H1 (cell line): ENCODE measurements around the gene PCDHA5. TPM values are rescaled to one million over a fixed set of nuclear protein-coding genes. Genes with fewer than 3 reads are reported as not detected.

Experiments used
- CTCF ChIA-PET: fragments of 300-600 bp; sonication (Branson Sonifier 250); formaldehyde crosslinking; loops from one replicate; lab custom pipeline; 2021; ENCODE audit not compliant: partially characterized antibody; lab: Charles Lee
- POLR2A ChIA-PET: fragments of 300-600 bp; sonication (Branson Sonifier 250); formaldehyde crosslinking; loops from one replicate; lab custom pipeline; 2021; ENCODE audit warnings: inconsistent platforms; ENCODE audit not compliant: partially characterized antibody; lab: Charles Lee
- DNase-seq, 2 experiments: peaks; one replicate each; pipeline versions ENCODE4 v3.0.0 to v3.0.0-alpha.2; 2010 to 2022; ENCODE audit warnings: low spot score in 2 of 2, low read depth in 1 of 2, mixed read lengths in 1 of 2
- FAIRE-seq: peaks from 2 replicates; lab custom pipeline; 2011; peaks lifted over from hg19 to GRCh38; lab: Jason Lieb, UNC
- H2AFZ ChIP-seq: 2 replicates; pipeline ENCODE4 v1.8.1; 2012; ENCODE audit warnings: low read length, inconsistent platforms
- H2AK5ac ChIP-seq: 2 replicates; pipeline ENCODE4 v1.6.1; 2013; ENCODE audit warnings: low read depth, low read length
- H2BK120ac ChIP-seq: replicated peaks from 2 replicates; pipeline ENCODE3; 2013; ENCODE audit warnings: low read depth, low read length, inconsistent platforms
- H2BK12ac ChIP-seq: 2 replicates; pipeline ENCODE4 v1.6.1; 2013; ENCODE audit warnings: low read depth, low read length
- H2BK15ac ChIP-seq: 2 replicates; pipeline ENCODE4 v1.6.1; 2013; ENCODE audit warnings: low read length
- H2BK20ac ChIP-seq: 2 replicates; pipeline ENCODE4 v1.6.1; 2013; ENCODE audit warnings: low read length
- H2BK5ac ChIP-seq: 2 replicates; pipeline ENCODE4 v1.6.1; 2013; ENCODE audit warnings: low read depth, low read length
- H3K14ac ChIP-seq: 2 replicates; pipeline ENCODE4 v1.6.1; 2013; ENCODE audit warnings: inconsistent platforms; ENCODE audit not compliant: insufficient read length
- H3K18ac ChIP-seq: 2 replicates; pipeline ENCODE4 v1.6.1; 2013; ENCODE audit warnings: low read length; ENCODE audit errors: extremely low read depth
- H3K23ac ChIP-seq: 2 replicates; pipeline ENCODE4 v1.6.1; 2013; ENCODE audit warnings: inconsistent platforms; ENCODE audit not compliant: insufficient read length
- H3K23me2 ChIP-seq: 2 replicates; pipeline ENCODE4 v1.6.1; 2013; ENCODE audit warnings: low read depth, low read length
- H3K27ac ChIP-seq: 2 replicates; pipeline ENCODE4 v1.6.1; 2011; ENCODE audit warnings: low read depth, low read length, inconsistent platforms
- H3K27me3 ChIP-seq, 4 experiments: replicated peaks in 1 of 4; 1 replicate in 1 of 4; 2 replicates in 3 of 4; pipeline versions ENCODE4 v1.6.1 to v1.8.1; 2011 to 2013; ENCODE audit warnings: low read length in 3 of 4, mild to moderate bottlenecking in 3 of 4, inconsistent platforms in 2 of 4, mixed read lengths in 2 of 4, moderate library complexity in 1 of 4; ENCODE audit not compliant: control insufficient read depth in 3 of 4, insufficient read depth in 3 of 4; ENCODE audit errors: extremely low read depth in 1 of 4
- H3K36me3 ChIP-seq, 4 experiments: 2 replicates each; pipeline versions ENCODE4 v1.6.1 to v1.8.1; 2011 to 2013; ENCODE audit warnings: mild to moderate bottlenecking in 4 of 4, low read length in 3 of 4, moderate library complexity in 2 of 4, control low read depth in 1 of 4, inconsistent platforms in 1 of 4; ENCODE audit not compliant: insufficient read depth in 4 of 4, control insufficient read depth in 2 of 4
- H3K4ac ChIP-seq: replicated peaks from 2 replicates; pipeline ENCODE3; 2013; ENCODE audit warnings: low read length, low read depth, mixed read lengths, inconsistent platforms; ENCODE audit not compliant: insufficient read length
- H3K4me1 ChIP-seq, 4 experiments: replicated peaks in 1 of 4; 1 replicate in 1 of 4; 2 replicates in 3 of 4; pipeline versions ENCODE4 v1.6.1 to v1.8.1; 2011 to 2013; ENCODE audit warnings: low read length in 3 of 4, inconsistent platforms in 2 of 4, mixed read lengths in 1 of 4; ENCODE audit not compliant: insufficient read depth in 4 of 4, control insufficient read depth in 3 of 4
- H3K4me2 ChIP-seq, 2 experiments: 2 replicates each; pipeline versions ENCODE4 v1.6.1 to v1.8.1; 2011 to 2013; ENCODE audit warnings: low read depth in 2 of 2, low read length in 2 of 2, control low read depth in 1 of 2, inconsistent platforms in 1 of 2, mild to moderate bottlenecking in 1 of 2; ENCODE audit not compliant: insufficient read depth in 1 of 2
- H3K4me3 ChIP-seq, 4 experiments: fragments of 200-600, 300-600 bp in 1 of 4; sonication (generic), shearing (Covaris generic), sonication (Bioruptor Twin) in 1 of 4; 2 replicates each; pipeline versions ENCODE4 v1.5.1 to v1.8.1; 2011 to 2016; ENCODE audit warnings: low read length in 4 of 4, low read depth in 3 of 4, control low read depth in 2 of 4, inconsistent platforms in 2 of 4, mild to moderate bottlenecking in 2 of 4, mixed read lengths in 1 of 4, moderate library complexity in 1 of 4; ENCODE audit not compliant: insufficient read depth in 2 of 4; ENCODE audit errors: extremely low read depth in 1 of 4
- H3K56ac ChIP-seq: replicated peaks from 2 replicates; pipeline ENCODE3; 2013; ENCODE audit warnings: low read depth, mild to moderate bottlenecking, mixed read lengths, low read length, inconsistent platforms; ENCODE audit not compliant: insufficient read length
- H3K79me1 ChIP-seq: 2 replicates; pipeline ENCODE4 v1.6.1; 2013; ENCODE audit warnings: low read depth, low read length, control low read depth
- H3K79me2 ChIP-seq, 2 experiments: 2 replicates each; pipeline versions ENCODE4 v1.6.1 to v1.8.1; 2012 to 2013; ENCODE audit warnings: low read length in 2 of 2, mild to moderate bottlenecking in 2 of 2, inconsistent platforms in 1 of 2; ENCODE audit not compliant: insufficient read depth in 2 of 2, control insufficient read depth in 1 of 2
- H3K9ac ChIP-seq, 4 experiments: replicated peaks in 1 of 4; 1 replicate in 1 of 4; 2 replicates in 3 of 4; pipeline versions ENCODE4 v1.6.1 to v1.8.1; 2011 to 2013; ENCODE audit warnings: low read depth in 3 of 4, low read length in 3 of 4, control low read depth in 2 of 4, mild to moderate bottlenecking in 2 of 4, moderate library complexity in 2 of 4, inconsistent platforms in 1 of 4; ENCODE audit errors: extremely low read depth in 1 of 4
- H3K9me3 ChIP-seq, 2 experiments: 2 replicates each; pipeline versions ENCODE4 v1.6.1 to v1.8.1; 2012 to 2013; ENCODE audit warnings: mild to moderate bottlenecking in 2 of 2, moderate library complexity in 2 of 2, control low read depth in 1 of 2, inconsistent platforms in 1 of 2, low read depth in 1 of 2, low read length in 1 of 2, mixed read lengths in 1 of 2; ENCODE audit not compliant: insufficient read depth in 2 of 2
- H4K20me1 ChIP-seq, 2 experiments: replicated peaks in 1 of 2; 2 replicates each; pipeline versions ENCODE3 to v1.8.1; 2011 to 2013; ENCODE audit warnings: inconsistent platforms in 2 of 2, low read length in 2 of 2, mild to moderate bottlenecking in 1 of 2; ENCODE audit not compliant: insufficient read depth in 2 of 2, control insufficient read depth in 1 of 2
- H4K5ac ChIP-seq: 2 replicates; pipeline ENCODE4 v1.6.1; 2013; ENCODE audit warnings: low read length, low read depth, mixed read lengths, inconsistent platforms; ENCODE audit not compliant: insufficient read length
- H4K8ac ChIP-seq: 2 replicates; pipeline ENCODE4 v1.8.0; 2013; ENCODE audit warnings: mild to moderate bottlenecking, moderate library complexity, low read length, inconsistent platforms; ENCODE audit not compliant: insufficient read depth; ENCODE audit errors: extremely low read depth
- H4K91ac ChIP-seq: replicated peaks from 2 replicates; pipeline ENCODE3; 2013; ENCODE audit warnings: low read length, mixed read lengths, inconsistent platforms; ENCODE audit not compliant: insufficient read length
- CBX8 ChIP-seq: fragments of 300-800, 300-1000 bp; sonication (generic); IDR thresholded peaks from 2 replicates; pipeline ENCODE4 v1.7.1; 2016; ENCODE audit warnings: low read depth, low read length, borderline replicate concordance
- CTBP2 ChIP-seq: IDR thresholded peaks from 2 replicates; pipeline ENCODE4 v1.7.0; 2011; ENCODE audit warnings: borderline replicate concordance, mild to moderate bottlenecking, moderate library complexity, mixed read lengths, low read length; ENCODE audit not compliant: insufficient read depth, insufficient read length
- KDM1A ChIP-seq: fragments of 200-600, 300-600 bp; sonication (generic); IDR thresholded peaks from 2 replicates; pipeline ENCODE4 v1.7.1; 2016; ENCODE audit warnings: mild to moderate bottlenecking, low read length, borderline replicate concordance
- RBBP5 ChIP-seq: IDR thresholded peaks from 2 replicates; pipeline ENCODE4 v1.7.1; 2012; ENCODE audit warnings: low read depth, mild to moderate bottlenecking, inconsistent platforms, low read length, moderate library complexity, borderline replicate concordance
- SAP30 ChIP-seq: fragments of 300-600 bp; sonication (generic); IDR thresholded peaks from 2 replicates; pipeline ENCODE4 v1.7.1; 2012; ENCODE audit warnings: low read length, moderate library complexity, mild to moderate bottlenecking, inconsistent platforms; ENCODE audit not compliant: insufficient read depth, insufficient replicate concordance
- SIRT6 ChIP-seq: IDR thresholded peaks from one replicate; pipeline ENCODE4 v1.7.1; 2012; ENCODE audit warnings: low read length, inconsistent platforms
- SIX5 ChIP-seq: IDR thresholded peaks from 2 replicates; pipeline ENCODE4 v1.6.1; 2011; ENCODE audit warnings: mild to moderate bottlenecking, low read depth, low read length
- WGBS, 2 experiments: shearing (Covaris generic) in 1 of 2; methylation state at CpG; one replicate each; pipeline versions ENCODE4 v1.1.6 to v1.1.7; 2013 to 2015; ENCODE audit warnings: low lambda C conversion rate in 2 of 2, mixed read lengths in 2 of 2, inconsistent platforms in 1 of 2, low coverage in 1 of 2, missing lambda C conversion rate in 1 of 2; ENCODE audit not compliant: insufficient replicate concordance in 2 of 2, insufficient coverage in 1 of 2, insufficient read length in 1 of 2; ENCODE audit errors: extremely low coverage in 1 of 2, missing lambda C conversion rate in 1 of 2; 5-methylcytosine and 5-hydroxymethylcytosine counted together
- polyA plus RNA-seq, 7 experiments: library from polyadenylated mRNA; depleted of rRNA in 3 of 7; stranded (reverse) in 5 of 7; unstranded in 2 of 7; fragments of >200 nt in 5 of 7; fragments of 200-250 nt in 2 of 7; gene quantifications; 1 replicate in 5 of 7; 2 replicates in 1 of 7; 4 replicates in 1 of 7; pipeline versions ENCODE4 v1.2.1 to v1.2.3, GENCODE V29; 2011 to 2013; ENCODE audit warnings: missing spikeins in 2 of 7, mixed read lengths in 2 of 7
- total RNA-seq: library from RNA; stranded (reverse); fragmentation: NEBNext Ultra II Directional; extraction: Animal tissue kit (Norgen Biotek cat#: 25700); gene quantifications from 2 replicates; pipeline ENCODE4 v1.2.1, GENCODE V29; 2021

Gene PCDHA5
- total and polyA plus RNA-seq, 2 of the 8 experiments (the other 6 are each of a cell fraction or from before 2014, with no cell fraction given): 0.33 to 0.76 TPM

- FAIRE-seq (no peak), DNase-seq (no peak)
- H3K4me3 ChIP-seq: no peak overlapping the region
- H3K79me2 ChIP-seq: no peaks in the 10 kb centered on the region
- ChIA-PET CTCF (interaction anchor here (0.9 to 3.4 kb wide), 13 partner anchors 11 to 333 kb away, joined by 3 to 23 read pairs (median 4); partner anchors contain the start of genes PCDHA11, PCDHA12, PCDHA4 and PCDHA6), POLR2A (interaction anchor here (1.6 to 2.1 kb wide), 2 partner anchors 13 to 18 kb away, joined by 4 to 7 read pairs; no protein-coding TSS in a partner anchor)
- H3K23me2 ChIP-seq: no peaks in the 10 kb centered on the region
- H2BK5ac ChIP-seq: no peak overlapping the region
- H3K9ac ChIP-seq: no peak overlapping the region
- no peak overlapping the region for H2BK120ac ChIP-seq
- H4K8ac ChIP-seq: no peak overlapping the region
- peaks cover 6 to 17% of the 10 kb centered on the region in 2 experiments; a peak in 2 of 4 replicates for H3K9me3 ChIP-seq
- no peaks in the 10 kb centered on the region for H3K4me1 ChIP-seq
- no peak overlapping the region for H3K56ac ChIP-seq
- no peak overlapping the region for H2BK12ac ChIP-seq
- H3K36me3 ChIP-seq: peaks cover 0 to 10% (median 2%) of the 10 kb centered on the region in 4 experiments; a peak in 3 of 8 replicates
- H3K14ac ChIP-seq: no peak overlapping the region
- H3K27ac ChIP-seq: no peak overlapping the region
- TF ChIP-seq SIRT6 (no peak), SIX5 (no peak), SAP30 (no peak), KDM1A (no peak), CBX8 (no peak), RBBP5 (no peak), CTBP2 (no peak)
- no peak overlapping the region for H4K91ac ChIP-seq
- H4K20me1 ChIP-seq: no peaks in the 10 kb centered on the region
- no peaks in the 10 kb centered on the region for H3K27me3 ChIP-seq
- H3K4me2 ChIP-seq: no peak overlapping the region; a peak in 1 of 4 replicates
- H4K5ac ChIP-seq: no peak overlapping the region
- WGBS, 2 experiments: 93% methylated on average over 14 of the region's 94 CpGs; no CpG with 5 or more reads in 1 of the 2 experiments
- no peak overlapping the region for H3K4ac ChIP-seq
- no peak overlapping the region for H3K23ac ChIP-seq
- H3K18ac ChIP-seq: no peak overlapping the region
- no peak overlapping the region for H2BK20ac ChIP-seq
- H3K79me1 ChIP-seq: no peaks in the 10 kb centered on the region
- H2AFZ ChIP-seq: no peak overlapping the region
- no peak overlapping the region for H2BK15ac ChIP-seq
- no peak overlapping the region for H2AK5ac ChIP-seq
These were observed 36.0 kb downstream of the PCDHA5 start for GRCh38 chr5:140857177-140857986.
